ENCODE measurements around the gene CDK14. TPM values are rescaled to one million over a fixed set of nuclear protein-coding genes. Genes with fewer than 3 reads are reported as not detected.

CDK14 gene
- total and polyA plus RNA-seq, 2 donors (not counting 1 experiment from before 2014, with no cell fraction given), result 23.6 to 41.1 TPM

GRCh38 chr7:90931986-90932916, 336.1 kb downstream of the CDK14 start:
- TF ChIP-seq EZH2 (IDR thresholded peaks at IDR 0.05; ENCODE audit: low read length, missing control alignments) (no peak), CTCF (conservative IDR thresholded peaks at IDR 0.05 in 1 of 2, IDR thresholded peaks at IDR 0.05 in 1 of 2; ENCODE audit: low read depth in 1 of 2, low read length in 2 of 2) (no peak)
- Histone ChIP-seq H3K79me2 (ENCODE audit: control insufficient read depth, insufficient read depth, low read length) (no peaks in the 10 kb centered on the region), H3K27me3 (ENCODE audit: control insufficient read depth, insufficient read depth, low read length) (no peaks in the 10 kb centered on the region), H3K36me3 (ENCODE audit: control insufficient read depth, insufficient read depth, low read length) (no peaks in the 10 kb centered on the region), H3K27ac (ENCODE audit: insufficient read depth, low read length) (no peak overlapping the region), H3K4me1 (ENCODE audit: control insufficient read depth, extremely low read depth, insufficient read depth, low read length) (no peaks in the 10 kb centered on the region), H3K9ac (ENCODE audit: insufficient read depth, low read length) (no peak overlapping the region), H3K4me3 (replicated peaks in 1 of 4; ENCODE audit: control extremely low read depth in 1 of 4, insufficient read depth in 1 of 4, low read depth in 3 of 4, low read length in 4 of 4) (no peak overlapping the region), H3K4me2 (ENCODE audit: extremely low read depth, insufficient read depth, low read length) (no peak overlapping the region), H4K20me1 (ENCODE audit: control insufficient read depth, extremely low read depth, insufficient read depth, low read length) (no peaks in the 10 kb centered on the region), H2AFZ (ENCODE audit: low read length) (no peak overlapping the region), H3K9me3 (ENCODE audit: control insufficient read depth, insufficient read depth, low read depth, low read length) (no peaks in the 10 kb centered on the region)
- peak in 1 of 2 donors; percentile 22 for DNase-seq (ENCODE audit: low read depth in 2 of 2)

GRCh38 chr7:90933041-90933440, 336.9 kb downstream of the CDK14 start:
- no peak overlapping the region for H3K9ac ChIP-seq (ENCODE audit: insufficient read depth, low read length)
- DNase-seq (ENCODE audit: low read depth in 2 of 2), result no peak
- H3K27ac ChIP-seq (ENCODE audit: insufficient read depth, low read length), result no peak overlapping the region
- H3K4me3 ChIP-seq (replicated peaks in 1 of 4; ENCODE audit: control extremely low read depth in 1 of 4, insufficient read depth in 1 of 4, low read depth in 3 of 4, low read length in 4 of 4), result no peak overlapping the region
- no peaks in the 10 kb centered on the region for H3K79me2 ChIP-seq (ENCODE audit: control insufficient read depth, insufficient read depth, low read length)
- H2AFZ ChIP-seq (ENCODE audit: low read length), result no peak overlapping the region
- no peak overlapping the region for H3K4me2 ChIP-seq (ENCODE audit: extremely low read depth, insufficient read depth, low read length)
- no peak for TF ChIP-seq EZH2 (IDR thresholded peaks at IDR 0.05; ENCODE audit: low read length, missing control alignments)
- no peak for TF ChIP-seq CTCF (conservative IDR thresholded peaks at IDR 0.05 in 1 of 2, IDR thresholded peaks at IDR 0.05 in 1 of 2; ENCODE audit: low read depth in 1 of 2, low read length in 2 of 2)
- H3K9me3 ChIP-seq (ENCODE audit: control insufficient read depth, insufficient read depth, low read depth, low read length), result no peaks in the 10 kb centered on the region
- H3K4me1 ChIP-seq (ENCODE audit: control insufficient read depth, extremely low read depth, insufficient read depth, low read length), result no peaks in the 10 kb centered on the region
- H3K27me3 ChIP-seq (ENCODE audit: control insufficient read depth, insufficient read depth, low read length), result no peaks in the 10 kb centered on the region
- no peaks in the 10 kb centered on the region for H4K20me1 ChIP-seq (ENCODE audit: control insufficient read depth, extremely low read depth, insufficient read depth, low read length)
- no peaks in the 10 kb centered on the region for H3K36me3 ChIP-seq (ENCODE audit: control insufficient read depth, insufficient read depth, low read length)

- Histone ChIP-seq H3K9me3 (ENCODE audit: control insufficient read depth, insufficient read depth, low read depth, low read length) (no peaks in the 10 kb centered on the region), H3K4me1 (ENCODE audit: control insufficient read depth, extremely low read depth, insufficient read depth, low read length) (peaks cover 3% of the 10 kb centered on the region), H3K79me2 (ENCODE audit: control insufficient read depth, insufficient read depth, low read length) (no peaks in the 10 kb centered on the region), H3K9ac (ENCODE audit: insufficient read depth, low read length) (no peak overlapping the region), H3K4me3 (replicated peaks in 1 of 4; ENCODE audit: control extremely low read depth in 1 of 4, insufficient read depth in 1 of 4, low read depth in 3 of 4, low read length in 4 of 4) (no peak overlapping the region), H4K20me1 (ENCODE audit: control insufficient read depth, extremely low read depth, insufficient read depth, low read length) (no peaks in the 10 kb centered on the region), H3K4me2 (ENCODE audit: extremely low read depth, insufficient read depth, low read length) (no peak overlapping the region), H3K36me3 (ENCODE audit: control insufficient read depth, insufficient read depth, low read length) (no peaks in the 10 kb centered on the region), H3K27ac (ENCODE audit: insufficient read depth, low read length) (no peak overlapping the region), H3K27me3 (ENCODE audit: control insufficient read depth, insufficient read depth, low read length) (no peaks in the 10 kb centered on the region), H2AFZ (ENCODE audit: low read length) (no peak overlapping the region)
- TF ChIP-seq EZH2 (IDR thresholded peaks at IDR 0.05; ENCODE audit: low read length, missing control alignments) (no peak), CTCF (conservative IDR thresholded peaks at IDR 0.05 in 1 of 2, IDR thresholded peaks at IDR 0.05 in 1 of 2; ENCODE audit: low read depth in 1 of 2, low read length in 2 of 2) (no peak)
- no peak for DNase-seq (ENCODE audit: low read depth in 2 of 2)
These were observed 337.9 kb downstream of the CDK14 start for GRCh38 chr7:90933984-90934383.

All from fibroblast of lung (primary cell).